Neural cell (in vitro differentiated cells): ENCODE results near the gene ESCO1.

Source experiments
- CTCF ChIP-seq: fragments of 450-650 bp; IDR thresholded peaks from 2 replicates; pipeline ENCODE4 v1.5.1; 2014; ENCODE audit warnings: antibody characterized with exemption, mild to moderate bottlenecking, moderate library complexity; ENCODE audit not compliant: poor library complexity, severe bottlenecking
- EP300 ChIP-seq: fragments of 450-650 bp; conservative IDR thresholded peaks from 2 replicates; pipeline ENCODE4 v1.6.1; 2014; ENCODE audit warnings: antibody characterized with exemption, mild to moderate bottlenecking, moderate library complexity; ENCODE audit not compliant: poor library complexity, severe bottlenecking
- EZH2 ChIP-seq: fragments of 200-600, 300-800 bp; shearing (Covaris generic), sonication (generic); IDR thresholded peaks from 2 replicates; pipeline ENCODE4 v1.6.1; 2014; ENCODE audit warnings: antibody characterized with exemption, low read length, borderline replicate concordance, mild to moderate bottlenecking; ENCODE audit not compliant: insufficient read depth, poor library complexity, severe bottlenecking
- MXI1 ChIP-seq: fragments of 450-650 bp; conservative IDR thresholded peaks from 2 replicates; pipeline ENCODE4 v1.6.1; 2014; ENCODE audit warnings: antibody characterized with exemption, mild to moderate bottlenecking; ENCODE audit not compliant: poor library complexity, severe bottlenecking
- POLR2AphosphoS5 ChIP-seq: IDR thresholded peaks from 2 replicates; pipeline ENCODE4 v1.6.1; 2012
- RAD21 ChIP-seq: fragments of 450-650 bp; conservative IDR thresholded peaks from 2 replicates; pipeline ENCODE4 v1.6.1; 2014; ENCODE audit warnings: antibody characterized with exemption, mild to moderate bottlenecking, moderate library complexity
- REST ChIP-seq: IDR thresholded peaks from 2 replicates; pipeline ENCODE4 v1.6.1; 2012; ENCODE audit warnings: borderline replicate concordance
- SMC3 ChIP-seq: fragments of 450-650 bp; conservative IDR thresholded peaks from 2 replicates; pipeline ENCODE4 v1.6.1; 2014; ENCODE audit warnings: antibody characterized with exemption, mild to moderate bottlenecking, moderate library complexity; ENCODE audit not compliant: poor library complexity
- TAF1 ChIP-seq: IDR thresholded peaks from 2 replicates; pipeline ENCODE4 v1.6.1; 2012; ENCODE audit warnings: low read depth

GRCh38 chr18:21481739-21482138, 118.8 kb downstream of the ESCO1 start:
- TF ChIP-seq CTCF (no peak), EP300 (no peak), REST (no peak), POLR2AphosphoS5 (no peak), RAD21 (no peak), MXI1 (no peak), TAF1 (no peak), EZH2 (no peak), SMC3 (no peak)
